ENCODE data around the gene IPPK.

IPPK gene

GRCh38 chr9:92607773-92608172 lies 62.2 kb downstream of the IPPK start:
- Histone ChIP-seq H2AFZ (ENCODE audit: low read length) (no peak overlapping the region), H3K79me2 (ENCODE audit: insufficient read depth, low read length) (no peaks in the 10 kb centered on the region), H3K4me3 (ENCODE audit: low read depth, low read length, poor library complexity, severe bottlenecking) (no peak overlapping the region), H4K20me1 (ENCODE audit: insufficient read depth, low read length) (no peaks in the 10 kb centered on the region), H3K27me3 (ENCODE audit: insufficient read depth, low read length) (no peaks in the 10 kb centered on the region), H3K4me1 (ENCODE audit: insufficient read depth, low read length, severe bottlenecking) (peaks cover 20% of the 10 kb centered on the region), H3K9ac (ENCODE audit: low read length) (no peak overlapping the region), H3K27ac (ENCODE audit: low read depth, low read length, poor library complexity, severe bottlenecking) (no peak overlapping the region), H3K9me2 (ENCODE audit: low read depth, low read length) (no peaks in the 10 kb centered on the region), H3K36me3 (ENCODE audit: insufficient read depth, low read length) (peaks cover 32% of the 10 kb centered on the region; the same call in 1 of the 2 replicates), H3K4me2 (ENCODE audit: low read length) (no peak overlapping the region), H3F3A (ENCODE audit: insufficient read depth, low read length) (no peaks in the 10 kb centered on the region), H3K9me3 (ENCODE audit: low read length) (0 out of 2 replicates have a peak, but pooled peaks cover 5% of the 10 kb centered on the region)
- no peak for TF ChIP-seq EZH2 (IDR thresholded peaks at IDR 0.05; ENCODE audit: borderline replicate concordance, low read length)
- no peak for TF ChIP-seq CTCF (IDR thresholded peaks at IDR 0.05; ENCODE audit: low read length)

- no peak overlapping the region for H3K9ac ChIP-seq (ENCODE audit: low read length)
- H3K27me3 ChIP-seq (ENCODE audit: insufficient read depth, low read length), result no peaks in the 10 kb centered on the region
- H2AFZ ChIP-seq (ENCODE audit: low read length), result no peak overlapping the region
- no peak overlapping the region for H3K4me3 ChIP-seq (ENCODE audit: low read depth, low read length, poor library complexity, severe bottlenecking)
- no peak overlapping the region for H3K27ac ChIP-seq (ENCODE audit: low read depth, low read length, poor library complexity, severe bottlenecking)
- no peaks in the 10 kb centered on the region for H3K79me2 ChIP-seq (ENCODE audit: insufficient read depth, low read length)
- no peaks in the 10 kb centered on the region for H3K9me2 ChIP-seq (ENCODE audit: low read depth, low read length)
- TF ChIP-seq EZH2 (IDR thresholded peaks at IDR 0.05; ENCODE audit: borderline replicate concordance, low read length), result no peak
- no peak for TF ChIP-seq CTCF (IDR thresholded peaks at IDR 0.05; ENCODE audit: low read length)
- H3K36me3 ChIP-seq (ENCODE audit: insufficient read depth, low read length), result peaks cover 25% of the 10 kb centered on the region; the same call in 1 of the 2 replicates
- H4K20me1 ChIP-seq (ENCODE audit: insufficient read depth, low read length), result no peaks in the 10 kb centered on the region
- H3F3A ChIP-seq (ENCODE audit: insufficient read depth, low read length), result no peaks in the 10 kb centered on the region
- 0 out of 2 replicates have a peak, but pooled peaks cover 5% of the 10 kb centered on the region for H3K9me3 ChIP-seq (ENCODE audit: low read length)
- H3K4me2 ChIP-seq (ENCODE audit: low read length), result no peak overlapping the region
- peaks cover 20% of the 10 kb centered on the region for H3K4me1 ChIP-seq (ENCODE audit: insufficient read depth, low read length, severe bottlenecking)
Measured at GRCh38 chr9:92607088-92607487, 62.8 kb downstream of the IPPK start.

GRCh38 chr9:92605224-92605623 lies 64.7 kb downstream of the IPPK start:
- Histone ChIP-seq H4K20me1 (ENCODE audit: insufficient read depth, low read length) (no peaks in the 10 kb centered on the region), H3K27me3 (ENCODE audit: insufficient read depth, low read length) (no peaks in the 10 kb centered on the region), H2AFZ (ENCODE audit: low read length) (no peak overlapping the region), H3K79me2 (ENCODE audit: insufficient read depth, low read length) (no peaks in the 10 kb centered on the region), H3K36me3 (ENCODE audit: insufficient read depth, low read length) (peaks cover 7% of the 10 kb centered on the region; the same call in 1 of the 2 replicates), H3F3A (ENCODE audit: insufficient read depth, low read length) (no peaks in the 10 kb centered on the region), H3K9me2 (ENCODE audit: low read depth, low read length) (no peaks in the 10 kb centered on the region), H3K4me3 (ENCODE audit: low read depth, low read length, poor library complexity, severe bottlenecking) (no peak overlapping the region), H3K4me2 (ENCODE audit: low read length) (no peak overlapping the region), H3K9me3 (ENCODE audit: low read length) (0 out of 2 replicates have a peak, but pooled peaks cover 5% of the 10 kb centered on the region), H3K9ac (ENCODE audit: low read length) (no peak overlapping the region), H3K27ac (ENCODE audit: low read depth, low read length, poor library complexity, severe bottlenecking) (no peak overlapping the region), H3K4me1 (ENCODE audit: insufficient read depth, low read length, severe bottlenecking) (peaks cover 20% of the 10 kb centered on the region)
- TF ChIP-seq CTCF (IDR thresholded peaks at IDR 0.05; ENCODE audit: low read length), result no peak
- no peak for TF ChIP-seq EZH2 (IDR thresholded peaks at IDR 0.05; ENCODE audit: borderline replicate concordance, low read length)
